ENCODE data around the gene HP.
"Not testable (repeated sequence)": the region's sequence is repeated elsewhere in the genome, so short reads cannot be mapped to it uniquely, and the experiment has no call there.

The HP gene, protein sequence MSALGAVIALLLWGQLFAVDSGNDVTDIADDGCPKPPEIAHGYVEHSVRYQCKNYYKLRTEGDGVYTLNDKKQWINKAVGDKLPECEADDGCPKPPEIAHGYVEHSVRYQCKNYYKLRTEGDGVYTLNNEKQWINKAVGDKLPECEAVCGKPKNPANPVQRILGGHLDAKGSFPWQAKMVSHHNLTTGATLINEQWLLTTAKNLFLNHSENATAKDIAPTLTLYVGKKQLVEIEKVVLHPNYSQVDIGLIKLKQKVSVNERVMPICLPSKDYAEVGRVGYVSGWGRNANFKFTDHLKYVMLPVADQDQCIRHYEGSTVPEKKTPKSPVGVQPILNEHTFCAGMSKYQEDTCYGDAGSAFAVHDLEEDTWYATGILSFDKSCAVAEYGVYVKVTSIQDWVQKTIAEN

DNA sequence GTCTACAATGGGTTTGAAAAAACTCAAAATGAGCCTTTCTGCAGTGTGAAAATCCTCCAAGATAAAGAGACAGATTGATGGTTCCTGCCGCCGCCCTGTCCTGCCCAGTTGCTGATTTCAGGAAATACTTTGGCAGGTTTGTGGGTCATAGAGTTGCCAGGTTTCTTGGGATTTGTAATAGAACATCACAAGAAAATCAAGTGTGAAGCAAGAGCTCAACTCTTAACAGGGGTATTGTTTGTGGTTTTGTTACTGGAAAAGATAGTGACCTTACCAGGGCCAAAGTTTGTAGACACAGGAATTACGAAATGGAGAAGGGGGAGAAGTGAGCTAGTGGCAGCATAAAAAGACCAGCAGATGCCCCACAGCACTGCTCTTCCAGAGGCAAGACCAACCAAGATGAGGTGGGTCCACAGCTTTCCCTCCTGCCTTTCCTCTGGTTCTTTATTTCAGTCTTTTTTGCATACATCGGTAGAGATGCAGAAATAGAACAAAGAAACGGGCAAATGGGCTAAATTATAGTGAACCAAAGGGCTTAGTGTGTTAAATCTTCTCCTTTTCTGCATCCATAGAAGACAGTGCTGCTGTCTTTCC lies at the start of gene HP:
Gene HP, plus strand, starts transcription at position 252 of the 594 bp plus-strand sequence. Its CDS starts 148 bp downstream, at position 400.
- DNase-seq: not testable (repeated sequence)

- not testable (repeated sequence) for DNase-seq
These were observed 46.3 kb upstream of the HP start for GRCh38 chr16:72008065-72008423.

- peak; percentile 88 for DNase-seq
These were observed 45.7 kb upstream of the HP start, which contains the start of gene DHODH for GRCh38 chr16:72008424-72009216. DHODH (plus strand) TSS chr16:72008744; CDS start chr16:72008765, 21 bp downstream.

GRCh38 chr16:72009779-72010178 lies 44.5 kb upstream of the HP start:
- DNase-seq: no peak

GRCh38 chr16:72012607-72013006 lies 41.7 kb upstream of the HP start:
- no peak for DNase-seq

DNA sequence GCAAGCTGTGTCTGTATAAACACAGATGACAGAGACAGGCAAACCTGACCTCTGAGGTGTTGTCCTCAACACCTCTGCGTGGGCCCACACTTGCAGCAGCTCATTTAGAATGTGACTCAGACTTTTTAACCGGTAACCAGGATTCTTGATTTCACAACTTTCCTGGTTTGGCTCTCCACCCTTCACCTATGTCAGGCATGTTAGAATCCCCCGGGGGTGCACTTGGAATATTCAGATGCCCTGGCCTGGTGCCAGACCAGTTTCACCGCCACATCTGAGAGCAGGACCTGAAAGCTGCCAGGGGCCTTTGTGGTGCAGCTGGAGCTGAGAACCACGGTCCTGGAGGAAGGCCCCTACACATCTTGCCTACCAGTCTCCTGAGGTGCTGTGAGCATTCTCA lies 40.9 kb upstream of the HP start:
- no peak for DNase-seq

- no peak for DNase-seq
These were observed 40.3 kb upstream of the HP start for GRCh38 chr16:72013888-72014581.

DNA sequence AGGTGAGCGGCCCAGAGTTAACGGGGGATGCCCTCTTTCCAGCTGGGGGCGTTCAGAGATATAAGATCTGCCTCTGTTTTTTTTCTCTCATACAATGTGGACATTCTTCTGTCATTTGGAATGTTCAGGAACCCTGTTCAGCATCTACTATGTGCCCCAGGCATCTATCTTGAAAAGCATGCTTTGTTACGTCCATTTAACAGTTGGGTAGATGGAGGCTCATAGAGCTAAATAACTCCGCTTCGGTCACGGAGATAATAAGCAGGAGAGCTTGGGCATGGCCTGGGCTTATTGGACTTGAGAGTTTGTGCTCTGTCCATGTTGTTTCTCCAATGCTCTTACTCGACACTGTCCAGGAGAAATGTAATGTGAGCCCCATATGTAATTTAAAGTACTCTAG lies 39.6 kb upstream of the HP start:
- no peak for DNase-seq

DNA sequence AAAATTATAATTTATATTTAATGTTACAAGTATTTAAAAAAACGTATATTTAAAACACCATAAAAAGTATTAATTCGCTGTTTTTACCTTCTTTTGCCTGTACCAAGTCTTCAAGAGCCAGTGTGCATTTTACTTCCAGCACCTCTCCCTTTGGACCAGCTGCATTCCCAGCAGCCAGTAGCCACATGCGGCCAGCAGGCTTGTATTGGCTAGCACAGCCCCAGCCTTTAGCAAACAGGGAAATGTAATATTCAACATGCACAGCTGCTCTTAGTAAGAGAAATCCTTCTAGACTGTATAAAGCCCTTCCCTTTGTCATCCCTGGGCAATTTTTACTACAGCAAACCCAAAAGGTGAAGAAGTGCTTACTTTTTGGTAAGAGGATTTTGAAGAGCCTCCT lies 39.2 kb upstream of the HP start:
- DNase-seq: no peak

GRCh38 chr16:72018470-72018869 lies 35.8 kb upstream of the HP start:
- no peak for DNase-seq

- DNase-seq: no peak
These were observed 33.3 kb upstream of the HP start for GRCh38 chr16:72021043-72021442.

DNA sequence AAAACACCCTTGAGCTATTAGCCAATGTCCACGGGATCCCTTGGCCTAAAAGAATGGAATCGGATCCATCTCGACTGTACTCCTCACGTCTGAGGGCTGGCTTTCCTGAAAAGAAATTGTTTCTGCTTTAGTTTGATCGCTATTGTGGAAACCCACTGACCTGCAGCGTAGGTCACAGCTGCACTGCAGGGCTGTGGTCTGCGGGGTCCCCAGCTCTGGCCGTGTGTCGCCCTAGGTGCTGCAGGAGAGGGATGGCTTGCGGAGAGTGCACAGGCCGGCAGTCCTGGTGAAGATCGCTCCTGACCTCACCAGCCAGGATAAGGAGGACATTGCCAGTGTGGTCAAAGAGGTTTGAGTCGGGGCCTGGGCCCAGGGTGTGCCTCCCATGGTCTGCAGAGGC lies 32.2 kb upstream of the HP start:
- DNase-seq: no peak

DNA sequence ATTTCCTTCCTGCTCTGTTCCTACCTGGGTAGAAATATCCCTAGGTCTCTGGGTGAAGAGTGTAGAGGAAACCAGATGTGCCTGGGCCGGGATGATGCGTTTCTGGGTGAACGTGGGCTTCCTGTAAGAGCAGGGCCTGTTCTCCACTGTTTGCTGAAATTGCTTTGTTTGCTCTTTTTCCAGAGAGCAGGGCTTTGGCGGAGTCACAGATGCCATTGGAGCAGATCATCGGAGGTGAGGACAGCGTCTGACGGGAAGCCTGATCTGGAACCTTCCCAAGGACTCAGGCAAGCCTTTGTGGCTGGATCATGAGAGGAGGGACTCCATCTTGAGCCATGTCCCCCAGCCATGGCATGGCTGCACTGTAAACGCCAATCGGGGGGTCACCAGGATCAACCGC lies 30.3 kb upstream of the HP start:
- no peak for DNase-seq

DNA sequence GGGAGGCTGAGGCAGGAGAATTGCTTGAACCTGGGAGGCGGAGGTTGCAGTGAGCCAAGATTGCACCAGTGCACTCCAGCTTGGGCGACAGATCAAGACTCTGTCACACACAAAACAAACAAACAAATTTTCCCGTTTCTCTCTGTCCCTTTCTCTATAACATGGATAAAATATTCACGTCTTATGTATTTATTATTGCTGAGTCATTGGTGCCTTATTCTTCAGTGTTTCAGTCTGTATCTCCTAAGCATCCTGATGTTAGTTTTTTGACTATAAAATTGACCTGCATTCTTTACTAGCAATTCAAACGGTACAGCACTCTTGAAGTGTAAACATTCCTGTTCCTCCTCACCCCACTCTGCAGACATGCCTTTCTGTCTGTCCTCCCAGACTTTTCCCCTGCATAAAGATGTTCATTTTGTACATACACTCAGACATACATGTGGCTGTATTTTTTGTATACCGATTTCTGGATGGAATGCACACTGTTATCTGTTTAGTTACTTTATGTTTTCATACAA lies 29.4 kb upstream of the HP start:
- no peak for DNase-seq

DNA sequence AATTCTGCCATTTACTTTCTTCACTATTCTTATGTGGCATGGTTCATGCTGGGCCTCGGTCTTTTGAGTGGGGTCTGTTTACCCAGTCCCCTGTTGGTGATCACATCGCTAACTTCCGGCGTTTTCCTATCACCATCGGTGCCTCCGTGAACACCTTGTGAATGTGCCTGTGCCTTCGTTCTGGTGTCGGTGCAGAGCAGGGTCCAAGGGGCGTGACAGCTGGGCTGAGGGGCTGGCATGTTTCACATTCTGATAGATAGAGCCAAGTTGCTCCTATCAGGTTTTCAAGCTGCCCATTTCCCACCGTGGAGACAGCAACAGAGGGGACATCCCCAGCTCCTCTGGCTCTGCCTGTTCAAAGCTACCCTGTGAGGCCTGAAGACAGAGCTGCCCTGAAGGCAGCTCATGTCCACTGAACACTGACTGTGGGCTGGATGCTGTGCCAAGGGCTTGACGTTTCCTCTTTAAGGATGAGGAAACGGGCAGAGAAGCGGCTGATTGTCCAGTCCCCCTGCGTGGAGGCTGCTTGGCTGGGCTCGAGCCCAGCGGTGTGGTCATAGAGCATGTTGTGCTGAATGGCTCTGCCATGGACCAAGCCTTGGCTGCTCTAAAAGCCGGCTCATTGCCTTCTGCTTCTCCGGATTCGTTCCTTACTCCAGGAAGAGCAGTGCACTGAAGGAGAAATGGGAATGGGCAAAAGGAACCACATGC lies 28.7 kb upstream of the HP start:
- no peak for DNase-seq

DNA sequence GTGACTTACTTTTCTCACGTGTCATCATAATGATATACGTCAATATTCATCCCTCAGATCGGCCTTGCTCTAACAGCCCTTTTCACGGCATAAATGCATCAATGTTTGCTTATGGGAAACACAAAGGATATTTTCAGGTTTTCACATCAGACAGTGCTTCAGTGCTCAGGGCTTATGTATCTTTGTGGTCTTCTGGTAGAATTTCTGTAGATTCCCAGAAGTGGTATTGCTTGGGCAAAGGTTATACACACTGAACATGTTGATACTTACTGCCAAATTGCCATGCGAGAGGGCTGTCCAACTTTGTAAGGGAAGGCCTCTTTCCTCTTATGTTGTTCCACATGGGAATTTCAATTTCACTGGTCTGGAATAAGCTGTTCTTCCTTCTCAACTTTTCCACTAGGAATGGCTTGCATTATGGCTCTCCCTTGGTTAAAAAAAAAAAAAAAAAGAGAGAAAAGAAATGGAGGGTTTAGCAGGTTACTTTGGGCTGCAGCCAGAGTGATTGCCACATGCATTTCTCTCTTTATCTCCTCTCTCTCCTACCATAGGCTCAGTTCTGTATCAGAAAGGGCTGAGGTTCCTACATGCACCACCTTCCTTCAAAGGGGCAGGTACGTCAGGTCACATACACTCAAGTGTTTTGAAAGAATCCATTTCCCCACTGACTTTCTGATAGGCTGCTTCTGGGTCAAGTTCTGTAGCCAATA lies 26.5 kb upstream of the HP start:
- no peak for DNase-seq

- DNase-seq: no peak
These were observed 24.6 kb upstream of the HP start for GRCh38 chr16:72029567-72030271.

DNA sequence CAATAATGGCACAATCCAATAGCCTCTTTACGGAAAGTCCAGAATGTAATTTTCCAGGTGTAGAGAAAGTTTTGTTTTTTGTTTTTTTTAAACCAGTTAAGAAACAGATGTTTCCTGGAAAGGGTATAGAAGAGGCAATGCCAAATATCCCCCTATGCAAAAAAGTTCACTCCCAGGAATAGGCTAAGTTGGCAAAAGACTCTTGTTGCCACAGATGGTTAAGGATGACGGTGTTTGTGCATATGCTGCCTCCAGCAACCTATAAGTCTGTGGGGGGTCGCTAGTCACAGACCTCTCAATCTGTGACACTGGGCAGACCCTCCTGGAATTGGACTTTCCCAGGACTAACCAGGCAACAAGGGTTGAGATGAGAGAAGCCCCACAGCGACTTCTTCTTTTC lies 20.9 kb upstream of the HP start:
- no peak for DNase-seq

GRCh38 chr16:72036098-72036497 lies 18.2 kb upstream of the HP start:
- DNase-seq: no peak

GRCh38 chr16:72042157-72042660 lies 12.1 kb upstream of the HP start:
- no peak for DNase-seq

DNA sequence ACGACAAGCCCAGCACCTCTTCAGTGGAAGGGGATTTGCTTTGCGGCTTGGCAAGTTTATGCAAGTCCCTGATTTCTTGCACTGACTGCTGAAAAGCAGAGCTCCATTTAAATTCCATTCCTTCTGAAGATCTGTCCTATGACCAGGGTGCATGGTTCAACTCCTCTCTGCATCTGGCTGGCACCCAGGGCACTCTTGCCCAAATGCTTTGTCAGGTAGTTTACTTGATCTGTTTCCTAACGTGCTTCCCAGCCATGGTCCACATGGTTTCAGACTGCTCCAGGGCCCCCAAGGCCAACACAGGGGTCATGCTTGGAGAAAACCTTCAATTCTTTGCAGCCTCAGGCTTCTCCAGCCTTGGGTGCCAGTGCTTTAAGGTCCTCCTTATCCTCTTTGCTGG lies 11.2 kb upstream of the HP start:
- DNase-seq: no peak
